Activated naive CD8-positive, alpha-beta T cell treated with anti-CD3 and anti-CD28 coated beads, Interleukin-2, amount 50 U/mL, for 24 hours (primary cell): ENCODE results near the gene SNX25.

ENCODE experiments used
- ATAC-seq: fragments of 150-1000 bp; cut with Tn5 transposase; one replicate; pipeline ENCODE4 v1.10.0; 2021
- DNase-seq: peaks from one replicate; pipeline ENCODE4 v3.0.0; 2021
- H3K27ac Mint-ChIP-seq: one replicate; pipeline ENCODE4 v1.8.0; 2021; ENCODE audit warnings: mild to moderate bottlenecking, mixed read lengths
- H3K27me3 Mint-ChIP-seq: one replicate; pipeline ENCODE4 v1.8.0; 2021; ENCODE audit warnings: mixed read lengths
- H3K36me3 Mint-ChIP-seq: one replicate; pipeline ENCODE4 v1.8.0; 2021; ENCODE audit warnings: low read depth, mixed read lengths
- H3K4me1 Mint-ChIP-seq: one replicate; pipeline ENCODE4 v1.8.0; 2021; ENCODE audit warnings: mixed read lengths
- H3K4me3 Mint-ChIP-seq: one replicate; pipeline ENCODE4 v1.8.0; 2021; ENCODE audit warnings: mild to moderate bottlenecking, moderate library complexity, mixed read lengths
- H3K9me3 Mint-ChIP-seq: one replicate; pipeline ENCODE4 v1.8.0; 2021; ENCODE audit warnings: mixed read lengths

The SNX25 gene

GRCh38 chr4:185209031-185209851, at the start of gene SNX25:
Gene SNX25 (plus strand): TSS chr4:185209598. CDS start chr4:185209827, 229 bp downstream.
- peaks cover 2% of the 10 kb centered on the region for H3K36me3 Mint-ChIP-seq
- H3K27ac Mint-ChIP-seq: peak within 1 kb of the TSS; percentile 46
- H3K4me1 Mint-ChIP-seq: peaks cover 49% of the 10 kb centered on the region
- ATAC-seq: peak; percentile 92
- H3K4me3 Mint-ChIP-seq: peak within 1 kb of the TSS; percentile 92
- peak; percentile 89 for DNase-seq
- H3K27me3 Mint-ChIP-seq: peaks cover 6% of the 10 kb centered on the region
- no peaks in the 10 kb centered on the region for H3K9me3 Mint-ChIP-seq

- peak overlapping the region; percentile 79 for H3K27ac Mint-ChIP-seq
- H3K4me1 Mint-ChIP-seq: peaks cover 15% of the 10 kb centered on the region
- H3K36me3 Mint-ChIP-seq: peaks cover 64% of the 10 kb centered on the region
- no peaks in the 10 kb centered on the region for H3K9me3 Mint-ChIP-seq
- ATAC-seq (peak; percentile 95), DNase-seq (no peak)
- no peaks in the 10 kb centered on the region for H3K27me3 Mint-ChIP-seq
- peak overlapping the region; percentile 43 for H3K4me3 Mint-ChIP-seq
Observed at GRCh38 chr4:185165605-185166063, 43.8 kb upstream of the SNX25 start.

GRCh38 chr4:185167234-185167633, 42.2 kb upstream of the SNX25 start:
- H3K36me3 Mint-ChIP-seq: peaks cover 63% of the 10 kb centered on the region
- H3K27ac Mint-ChIP-seq: no peak overlapping the region
- H3K9me3 Mint-ChIP-seq: no peaks in the 10 kb centered on the region
- peaks cover 15% of the 10 kb centered on the region for H3K4me1 Mint-ChIP-seq
- H3K4me3 Mint-ChIP-seq: no peak overlapping the region
- no peaks in the 10 kb centered on the region for H3K27me3 Mint-ChIP-seq
- ATAC-seq (no peak), DNase-seq (no peak)

- H3K9me3 Mint-ChIP-seq: no peaks in the 10 kb centered on the region
- no peaks in the 10 kb centered on the region for H3K27me3 Mint-ChIP-seq
- ATAC-seq: no peak
- H3K4me3 Mint-ChIP-seq: no peak overlapping the region
- H3K36me3 Mint-ChIP-seq: peaks cover 54% of the 10 kb centered on the region
- no peak overlapping the region for H3K27ac Mint-ChIP-seq
- H3K4me1 Mint-ChIP-seq: peaks cover 2% of the 10 kb centered on the region
- DNase-seq: no peak
Observed at GRCh38 chr4:185171373-185172071, 37.9 kb upstream of the SNX25 start.

- no peaks in the 10 kb centered on the region for H3K27me3 Mint-ChIP-seq
- DNase-seq (no peak), ATAC-seq (no peak)
- H3K36me3 Mint-ChIP-seq: peaks cover 25% of the 10 kb centered on the region
- no peaks in the 10 kb centered on the region for H3K9me3 Mint-ChIP-seq
- H3K4me3 Mint-ChIP-seq: no peak overlapping the region
- peaks cover 16% of the 10 kb centered on the region for H3K4me1 Mint-ChIP-seq
- H3K27ac Mint-ChIP-seq: no peak overlapping the region
Observed at GRCh38 chr4:185179488-185179887, 29.9 kb upstream of the SNX25 start.

GRCh38 chr4:185182239-185182638, 27.2 kb upstream of the SNX25 start:
- Mint-ChIP-seq H3K27me3 (no peaks in the 10 kb centered on the region), H3K4me1 (peaks cover 19% of the 10 kb centered on the region), H3K27ac (no peak overlapping the region), H3K9me3 (no peaks in the 10 kb centered on the region), H3K36me3 (peaks cover 16% of the 10 kb centered on the region), H3K4me3 (no peak overlapping the region)
- no peak for ATAC-seq
- DNase-seq: no peak

- Mint-ChIP-seq H3K36me3 (peaks cover 19% of the 10 kb centered on the region), H3K4me1 (peaks cover 22% of the 10 kb centered on the region), H3K27ac (no peak overlapping the region), H3K27me3 (no peaks in the 10 kb centered on the region), H3K9me3 (no peaks in the 10 kb centered on the region), H3K4me3 (no peak overlapping the region)
- DNase-seq (peak; percentile 73), ATAC-seq (peak; percentile 57)
Observed at GRCh38 chr4:185183622-185184281, 25.6 kb upstream of the SNX25 start.

- H3K36me3 Mint-ChIP-seq: peaks cover 23% of the 10 kb centered on the region
- no peaks in the 10 kb centered on the region for H3K27me3 Mint-ChIP-seq
- no peak for DNase-seq
- H3K4me3 Mint-ChIP-seq: no peak overlapping the region
- no peak for ATAC-seq
- no peak overlapping the region for H3K27ac Mint-ChIP-seq
- H3K4me1 Mint-ChIP-seq: peaks cover 25% of the 10 kb centered on the region
- H3K9me3 Mint-ChIP-seq: no peaks in the 10 kb centered on the region
Observed at GRCh38 chr4:185186769-185187168, 22.6 kb upstream of the SNX25 start.

- peaks cover 20% of the 10 kb centered on the region for H3K36me3 Mint-ChIP-seq
- ATAC-seq (no peak), DNase-seq (no peak)
- H3K4me1 Mint-ChIP-seq: peaks cover 32% of the 10 kb centered on the region
- H3K27ac Mint-ChIP-seq: no peak overlapping the region
- H3K4me3 Mint-ChIP-seq: no peak overlapping the region
- no peaks in the 10 kb centered on the region for H3K9me3 Mint-ChIP-seq
- H3K27me3 Mint-ChIP-seq: no peaks in the 10 kb centered on the region
Observed at GRCh38 chr4:185189606-185190305, 19.6 kb upstream of the SNX25 start.

- no peaks in the 10 kb centered on the region for H3K9me3 Mint-ChIP-seq
- DNase-seq: no peak
- no peak overlapping the region for H3K27ac Mint-ChIP-seq
- no peaks in the 10 kb centered on the region for H3K27me3 Mint-ChIP-seq
- peaks cover 37% of the 10 kb centered on the region for H3K4me1 Mint-ChIP-seq
- no peak overlapping the region for H3K4me3 Mint-ChIP-seq
- peaks cover 25% of the 10 kb centered on the region for H3K36me3 Mint-ChIP-seq
- ATAC-seq: no peak
Observed at GRCh38 chr4:185190306-185190856, 19.0 kb upstream of the SNX25 start.

- Mint-ChIP-seq H3K27me3 (no peaks in the 10 kb centered on the region), H3K4me3 (no peak overlapping the region), H3K36me3 (peaks cover 27% of the 10 kb centered on the region), H3K9me3 (no peaks in the 10 kb centered on the region), H3K27ac (no peak overlapping the region), H3K4me1 (peaks cover 39% of the 10 kb centered on the region)
- ATAC-seq (no peak), DNase-seq (no peak)
Observed at GRCh38 chr4:185192059-185192458, 17.3 kb upstream of the SNX25 start.

GRCh38 chr4:185194924-185195888, 14.2 kb upstream of the SNX25 start:
- H3K9me3 Mint-ChIP-seq: no peaks in the 10 kb centered on the region
- no peak for DNase-seq
- H3K4me1 Mint-ChIP-seq: peaks cover 36% of the 10 kb centered on the region
- ATAC-seq: no peak
- no peak overlapping the region for H3K27ac Mint-ChIP-seq
- H3K4me3 Mint-ChIP-seq: no peak overlapping the region
- no peaks in the 10 kb centered on the region for H3K27me3 Mint-ChIP-seq
- peaks cover 27% of the 10 kb centered on the region for H3K36me3 Mint-ChIP-seq

GRCh38 chr4:185196437-185196836, 13.0 kb upstream of the SNX25 start:
- H3K27ac Mint-ChIP-seq: no peak overlapping the region
- peak; percentile 43 for ATAC-seq
- no peak overlapping the region for H3K4me3 Mint-ChIP-seq
- H3K4me1 Mint-ChIP-seq: peaks cover 27% of the 10 kb centered on the region
- no peaks in the 10 kb centered on the region for H3K9me3 Mint-ChIP-seq
- no peak for DNase-seq
- H3K36me3 Mint-ChIP-seq: peaks cover 24% of the 10 kb centered on the region
- no peaks in the 10 kb centered on the region for H3K27me3 Mint-ChIP-seq
